Stimulated activated CD8-positive, alpha-beta memory T cell treated with anti-CD3 and anti-CD28 coated beads, Interleukin-2, amount 100 ng/mL, for 48 hours (primary cell): ENCODE measurements around the gene RBMS3.
"Not testable (repeated sequence)": the region's sequence is repeated elsewhere in the genome, so short reads cannot be mapped to it uniquely, and the experiment has no call there.

ENCODE experiments used
- DNase-seq, 2 donors: peaks; one replicate each; pipeline ENCODE4 v3.0.0-alpha.2; 2020; ENCODE audit warnings: low read depth in 2 of 2

RBMS3 gene

DNA sequence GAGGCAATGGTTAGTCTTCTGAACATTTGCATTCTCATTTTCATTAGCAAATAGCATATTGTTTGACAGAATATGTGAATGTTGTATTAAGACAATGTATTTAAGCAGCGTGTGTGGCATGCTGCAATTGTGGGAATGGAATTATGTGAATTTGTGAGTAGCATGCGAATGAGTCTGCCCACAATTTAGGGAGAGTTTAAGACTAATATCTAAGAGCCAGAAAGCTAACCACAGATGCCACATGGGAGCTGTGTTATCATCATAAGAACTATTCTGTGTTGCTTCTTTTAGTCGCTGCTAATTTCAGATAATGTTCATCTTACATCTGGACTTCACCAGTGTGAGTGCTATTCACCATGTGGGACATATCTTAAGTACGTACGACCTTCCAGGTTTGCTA is 494.5 kb downstream of the RBMS3 start:
- no peak for DNase-seq

DNA sequence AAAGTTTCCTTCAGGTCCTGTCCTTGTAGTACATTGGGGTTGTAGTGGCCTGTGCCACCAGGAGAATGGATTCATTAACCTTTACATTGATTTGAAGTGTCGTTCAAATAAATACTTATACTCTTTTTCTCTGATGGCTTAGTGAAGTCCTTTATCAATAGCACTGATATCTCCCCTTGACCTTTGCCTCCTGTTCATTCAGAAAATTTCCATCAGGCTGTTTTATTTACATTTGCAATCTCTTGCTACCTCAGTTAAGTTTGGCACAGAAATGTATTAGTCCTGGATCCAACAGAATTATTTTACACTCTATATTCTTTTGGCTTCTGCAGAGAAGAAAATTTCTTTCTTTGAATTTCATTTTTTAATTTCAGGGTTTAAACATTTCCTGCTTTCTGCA is 497.0 kb downstream of the RBMS3 start:
- no peak for DNase-seq

DNA sequence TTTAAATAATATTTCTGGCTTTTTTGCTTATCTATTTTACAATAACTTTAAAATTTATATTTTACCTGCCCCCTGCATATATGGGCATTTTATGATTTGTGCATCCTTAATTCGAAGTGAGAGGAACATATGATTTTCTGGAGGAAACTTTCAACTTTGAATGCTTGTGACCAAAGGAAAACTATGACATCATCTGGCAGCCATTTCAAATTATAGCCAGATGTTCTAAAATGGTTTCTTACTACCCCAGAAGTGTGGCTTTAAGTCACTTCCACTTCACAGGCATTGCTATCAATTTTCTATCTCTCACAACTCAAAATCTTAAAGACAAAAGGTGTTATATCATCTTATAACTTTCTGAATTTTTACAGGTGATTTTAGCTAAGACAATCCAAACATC is 508.8 kb downstream of the RBMS3 start:
- DNase-seq: no peak

DNA sequence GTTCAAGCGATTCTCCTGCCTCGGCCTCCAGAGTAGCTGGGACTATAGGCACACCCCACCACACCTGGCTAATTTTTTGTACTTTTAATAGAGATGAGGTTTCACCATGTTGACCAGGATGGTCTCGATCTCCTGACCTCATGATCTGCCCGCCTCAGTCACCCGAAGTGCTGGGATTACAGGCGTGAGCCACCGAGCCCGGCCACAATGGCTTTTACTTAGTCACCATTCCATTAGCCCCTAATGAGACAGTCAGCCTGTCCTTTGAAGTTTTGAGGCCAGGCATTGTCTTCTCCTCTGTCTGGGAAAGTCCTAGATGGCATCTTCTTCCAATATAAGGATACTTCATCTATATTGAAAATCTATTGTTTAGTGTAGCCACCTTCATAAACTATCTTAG is 515.9 kb downstream of the RBMS3 start:
- no peak for DNase-seq

DNA sequence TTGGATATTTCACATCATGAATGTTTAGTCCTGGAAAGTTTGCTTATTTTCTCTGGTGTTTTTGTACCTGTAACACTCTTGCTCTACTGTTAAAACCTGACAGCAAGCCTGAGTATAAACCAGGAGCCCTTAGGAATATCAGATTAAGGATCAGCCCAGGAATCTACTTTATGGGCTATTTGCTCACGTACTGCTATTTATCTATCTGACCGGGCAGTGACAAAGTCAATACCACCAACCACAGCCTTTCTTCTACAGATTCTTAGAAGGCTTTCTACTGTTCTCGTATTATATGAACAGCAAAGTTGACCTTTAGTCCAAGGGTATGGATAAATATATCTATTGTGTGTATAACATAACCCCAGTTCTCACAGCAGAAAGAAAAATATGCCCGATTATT is 521.2 kb downstream of the RBMS3 start:
- no peak for DNase-seq

DNA sequence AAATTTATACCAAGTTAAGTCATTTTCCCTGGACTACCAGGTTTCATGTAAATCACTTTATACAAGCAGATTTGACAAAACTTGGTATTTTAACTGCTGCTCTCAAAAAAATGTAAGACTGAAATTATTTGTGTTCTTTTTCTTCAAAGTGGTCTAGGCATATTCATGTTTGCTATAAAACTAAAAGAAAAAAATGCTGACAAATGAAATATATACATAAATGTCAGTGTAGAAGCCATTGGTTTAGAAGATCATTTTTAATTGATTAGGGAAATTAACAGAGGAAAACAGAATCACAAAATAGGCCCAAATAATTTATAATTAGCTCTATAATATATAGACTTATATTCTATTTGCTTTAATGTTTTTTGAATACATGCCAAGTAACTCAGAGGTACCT is 523.2 kb downstream of the RBMS3 start:
- DNase-seq: no peak

DNA sequence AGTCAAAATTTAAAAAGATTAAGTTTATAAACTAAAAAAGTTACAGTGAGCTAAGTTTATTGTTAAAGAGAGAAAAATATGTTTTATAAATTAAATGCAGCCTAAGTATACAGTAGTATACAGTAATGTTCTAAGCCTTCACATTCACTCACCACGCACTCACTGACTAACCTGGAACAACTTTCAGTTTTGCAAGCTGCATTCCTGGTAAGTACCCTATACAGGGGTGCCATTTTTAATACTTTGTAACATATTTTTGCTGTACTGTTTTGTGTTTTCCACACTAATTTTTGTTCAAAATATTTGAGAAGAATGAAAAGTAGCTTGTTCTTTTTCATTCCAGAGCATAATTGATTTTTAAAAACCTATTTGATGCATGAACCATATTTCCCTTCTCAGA is 524.9 kb downstream of the RBMS3 start:
- no peak for DNase-seq

DNA sequence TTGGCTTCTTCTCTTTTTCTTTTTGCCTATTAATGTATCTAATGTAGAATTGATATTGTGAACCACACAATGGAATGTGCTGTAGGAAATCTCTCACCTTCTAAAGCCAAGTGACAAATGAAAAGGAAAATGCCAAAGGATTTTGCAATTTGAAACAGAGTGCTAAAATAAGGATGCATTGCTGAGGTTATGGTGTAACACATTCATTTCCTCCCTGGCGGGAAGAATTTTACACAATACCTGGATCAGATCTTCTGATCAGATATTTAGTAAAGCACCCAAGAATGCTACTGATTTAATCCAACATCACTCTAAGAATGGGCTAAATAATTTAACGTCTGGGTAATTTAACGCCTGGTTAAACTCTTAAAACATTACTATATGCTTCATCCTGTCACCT is 527.5 kb downstream of the RBMS3 start:
- not testable (repeated sequence) for DNase-seq

DNA sequence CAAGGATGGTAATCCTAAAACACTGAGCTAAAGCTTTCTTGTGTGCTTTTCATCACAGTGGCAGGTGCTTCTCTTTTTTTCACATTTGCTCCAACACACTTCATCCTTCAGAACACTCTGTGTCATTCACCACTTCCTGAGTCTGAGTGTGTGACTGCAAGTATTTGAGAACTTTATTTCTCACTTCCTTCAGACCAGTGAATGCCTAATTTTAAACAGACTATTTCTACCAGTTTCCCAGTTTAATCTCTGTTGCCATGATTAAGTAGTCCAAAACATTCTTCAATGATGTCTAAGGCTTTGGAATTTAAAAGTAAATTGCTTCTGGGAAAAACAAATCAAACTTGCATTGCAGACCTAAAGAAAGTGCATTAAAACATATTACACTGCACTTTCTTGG is 541.2 kb downstream of the RBMS3 start:
- DNase-seq: no peak

DNA sequence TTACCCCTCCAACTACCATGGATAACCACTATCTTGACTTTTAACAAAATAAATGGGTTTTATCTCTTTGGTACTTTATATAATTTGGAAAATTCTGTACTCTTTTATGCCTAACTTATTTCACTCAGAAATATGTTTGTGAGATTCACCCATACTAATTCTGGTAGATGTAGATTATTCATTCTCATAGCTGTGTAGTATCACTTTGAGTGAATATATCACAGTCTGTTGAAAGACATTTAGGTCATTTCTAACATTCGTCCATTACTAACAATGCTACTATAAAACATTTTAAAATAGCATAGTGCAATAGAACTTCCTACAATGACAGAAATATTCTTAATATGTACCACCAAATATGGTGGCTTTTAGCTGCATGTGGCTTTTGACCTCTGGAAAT is 542.4 kb downstream of the RBMS3 start:
- no peak for DNase-seq

DNA sequence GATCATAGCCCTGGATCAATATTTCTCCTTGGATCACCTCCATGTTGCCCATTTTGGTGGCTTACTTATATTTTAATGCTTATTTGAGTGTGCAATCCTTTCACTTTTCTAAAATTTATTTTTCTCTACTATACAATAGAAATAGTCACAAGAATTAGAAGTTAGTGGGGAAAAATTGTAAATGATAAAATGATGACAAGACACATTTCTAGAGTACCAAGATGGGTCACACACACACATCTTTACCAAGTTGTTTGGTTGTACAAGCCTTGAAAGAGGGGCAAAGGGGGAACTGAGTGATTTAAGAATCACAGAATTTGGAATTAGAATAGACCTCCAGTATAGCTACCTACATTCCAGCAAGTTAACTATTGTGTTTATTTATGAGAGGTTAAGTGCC is 545.8 kb downstream of the RBMS3 start:
- no peak for DNase-seq

DNA sequence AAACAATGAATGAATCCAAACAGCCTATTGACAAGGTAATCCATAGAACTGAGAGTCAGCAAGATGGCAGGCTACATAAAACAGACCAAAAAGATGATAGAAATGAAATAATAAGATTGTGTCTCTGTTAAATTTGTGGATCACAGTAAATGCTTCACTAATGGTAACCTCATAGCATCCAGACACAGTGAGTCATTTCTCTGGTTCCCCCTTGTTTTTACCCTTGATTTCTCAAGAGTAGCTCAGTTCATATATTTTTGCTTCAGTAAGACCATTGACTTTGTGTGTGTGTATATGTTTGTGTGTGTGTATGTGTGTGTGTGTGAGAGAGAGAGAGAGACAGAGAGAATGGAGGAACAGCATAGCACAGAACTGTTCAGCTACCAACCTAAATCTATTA is 546.9 kb downstream of the RBMS3 start:
- no peak for DNase-seq

DNA sequence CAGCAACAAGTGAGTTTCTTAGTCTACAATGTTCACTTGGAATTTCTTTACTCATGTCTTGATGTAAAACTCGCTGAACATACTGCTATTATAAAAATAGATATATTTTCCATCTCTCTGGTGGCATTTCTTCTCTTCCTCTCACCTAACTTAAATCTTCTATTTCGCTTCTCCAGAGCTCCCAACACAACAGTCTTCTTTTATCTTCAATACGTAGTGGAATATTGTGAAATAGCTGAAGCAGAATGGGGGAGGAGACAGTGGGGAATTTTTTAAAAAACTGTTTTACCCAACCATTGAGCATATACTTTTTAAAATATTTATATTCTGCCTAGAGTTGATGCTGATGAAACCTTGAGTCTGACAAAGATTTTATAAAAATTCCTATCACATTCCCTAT is 548.5 kb downstream of the RBMS3 start:
- no peak for DNase-seq

DNA sequence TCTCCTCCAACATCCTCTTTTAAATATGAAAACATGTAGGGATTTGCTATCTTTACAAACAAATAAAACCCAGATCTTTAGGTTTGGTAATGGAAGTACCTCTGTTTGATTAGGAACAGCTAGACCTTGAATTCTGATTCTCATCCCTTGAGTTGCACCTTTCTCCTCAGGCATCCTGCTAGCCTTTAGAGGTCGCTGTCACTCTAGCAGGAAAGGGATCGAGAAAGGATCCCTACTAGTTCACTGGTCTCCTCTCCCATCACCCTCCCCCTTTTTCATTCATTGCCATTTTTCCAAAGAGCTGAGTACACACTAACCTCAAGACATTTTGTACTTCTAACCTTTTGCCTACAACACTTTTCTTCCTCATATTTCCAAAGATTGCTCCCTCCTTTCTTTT is 569.8 kb downstream of the RBMS3 start:
- DNase-seq: no peak

DNA sequence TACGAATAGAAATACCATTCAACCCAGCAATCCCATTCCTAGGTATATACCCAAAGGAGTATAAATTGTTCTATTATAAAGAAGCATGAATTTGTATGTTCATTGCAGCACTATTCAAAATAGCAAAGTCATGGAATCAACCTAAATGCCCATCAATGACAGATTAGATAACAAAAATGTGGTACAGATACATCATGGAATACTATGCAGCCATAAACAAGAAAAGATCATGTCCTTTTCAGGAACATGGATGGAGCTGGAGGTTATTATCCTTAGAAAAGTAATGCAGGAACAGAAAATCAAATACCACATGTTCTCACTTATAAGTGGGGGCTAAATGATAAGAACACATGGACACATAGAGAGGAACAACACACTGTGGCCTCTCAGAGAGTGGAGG is 571.9 kb downstream of the RBMS3 start:
- no peak for DNase-seq

DNA sequence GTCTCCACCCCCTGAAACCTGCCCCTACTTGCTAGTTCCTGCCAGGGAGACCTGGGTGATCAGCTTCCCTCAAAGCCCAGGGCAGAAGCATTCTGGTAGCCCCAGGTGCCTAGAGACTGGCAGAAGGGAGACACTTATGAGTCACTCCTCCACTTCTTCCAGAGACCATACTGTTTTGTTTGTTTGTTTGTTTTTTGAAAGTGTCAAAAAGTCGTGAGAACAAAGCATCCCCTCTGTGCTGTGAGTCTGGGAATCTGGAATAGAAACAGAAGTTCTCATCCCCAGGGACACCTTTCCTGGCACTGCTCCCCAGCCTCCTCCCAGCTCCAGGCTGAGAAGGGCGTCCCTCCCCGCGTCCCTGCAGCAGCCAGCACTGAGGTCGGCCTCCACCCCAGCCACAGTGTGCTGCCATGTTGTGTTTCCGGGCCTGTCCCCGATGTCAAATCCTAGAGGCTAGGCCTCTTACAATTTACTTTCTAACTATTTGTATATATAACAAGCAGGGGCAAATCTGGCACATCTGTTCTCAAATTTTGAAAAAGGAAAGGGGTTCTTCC is 573.0 kb downstream of the RBMS3 start:
- DNase-seq: no peak

DNA sequence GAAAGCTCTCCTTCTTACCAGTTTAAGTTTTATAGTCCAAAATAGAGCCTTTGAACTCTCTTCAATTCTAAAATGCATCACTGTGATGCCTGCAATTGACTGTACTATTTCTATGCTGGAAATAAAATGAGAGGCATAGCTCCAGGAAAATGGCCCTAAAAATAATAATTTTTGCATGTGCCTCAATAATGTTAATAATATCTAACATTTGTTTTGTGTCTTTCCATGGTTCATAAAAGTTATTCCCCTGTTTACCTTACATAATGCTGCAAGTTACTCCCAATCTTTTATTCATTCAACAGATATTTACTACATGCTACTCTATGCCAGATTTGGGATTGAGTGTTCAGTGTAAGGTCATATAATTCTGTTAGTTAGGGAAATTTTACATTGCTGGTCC is 574.0 kb downstream of the RBMS3 start:
- no peak for DNase-seq

DNA sequence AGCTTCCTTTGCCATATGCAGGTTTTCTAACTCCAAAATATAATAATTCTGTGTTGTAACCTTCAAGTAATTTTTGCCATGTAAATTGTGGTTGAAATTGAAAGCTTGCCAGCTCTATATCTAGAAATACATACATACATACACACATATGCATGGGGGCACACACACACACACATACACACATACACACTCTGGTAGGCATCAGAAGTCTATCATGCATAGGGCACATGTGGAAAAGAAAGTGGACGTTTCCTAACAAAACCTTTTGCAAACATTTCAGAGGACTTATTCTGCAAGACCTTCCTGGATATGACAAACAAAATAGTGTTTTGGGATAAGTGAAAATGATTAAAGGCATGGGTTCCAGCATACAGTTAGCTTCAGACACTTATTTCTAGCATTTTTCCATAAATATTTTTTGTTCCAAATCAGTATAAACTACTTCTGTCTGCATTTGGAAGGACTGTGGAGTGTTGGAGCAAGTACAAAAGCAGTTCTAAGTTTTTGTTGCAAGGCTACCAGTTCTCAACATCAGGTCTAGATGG is 578.9 kb downstream of the RBMS3 start:
- no peak for DNase-seq

DNA sequence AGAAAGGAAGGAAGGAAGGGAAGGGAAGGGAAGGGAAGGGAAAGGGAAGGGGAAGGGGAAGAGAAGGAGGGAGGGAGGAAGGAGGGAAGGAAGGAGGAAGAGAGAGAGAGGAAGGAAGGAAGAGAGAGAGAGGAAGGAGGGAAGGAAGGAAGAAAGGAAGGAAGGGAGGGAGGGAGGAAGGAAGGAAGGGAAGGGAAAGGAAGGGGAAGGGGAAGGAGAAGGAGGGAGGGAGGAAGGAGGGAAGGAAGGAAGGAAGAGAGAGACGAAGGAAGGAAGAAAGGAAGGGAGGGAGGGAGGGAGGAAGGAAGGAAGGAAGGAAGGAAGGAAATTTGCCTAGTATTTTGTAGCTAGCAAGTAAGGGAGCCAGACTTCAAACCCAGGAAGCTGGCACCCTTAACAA is 583.9 kb downstream of the RBMS3 start:
- DNase-seq: no peak

DNA sequence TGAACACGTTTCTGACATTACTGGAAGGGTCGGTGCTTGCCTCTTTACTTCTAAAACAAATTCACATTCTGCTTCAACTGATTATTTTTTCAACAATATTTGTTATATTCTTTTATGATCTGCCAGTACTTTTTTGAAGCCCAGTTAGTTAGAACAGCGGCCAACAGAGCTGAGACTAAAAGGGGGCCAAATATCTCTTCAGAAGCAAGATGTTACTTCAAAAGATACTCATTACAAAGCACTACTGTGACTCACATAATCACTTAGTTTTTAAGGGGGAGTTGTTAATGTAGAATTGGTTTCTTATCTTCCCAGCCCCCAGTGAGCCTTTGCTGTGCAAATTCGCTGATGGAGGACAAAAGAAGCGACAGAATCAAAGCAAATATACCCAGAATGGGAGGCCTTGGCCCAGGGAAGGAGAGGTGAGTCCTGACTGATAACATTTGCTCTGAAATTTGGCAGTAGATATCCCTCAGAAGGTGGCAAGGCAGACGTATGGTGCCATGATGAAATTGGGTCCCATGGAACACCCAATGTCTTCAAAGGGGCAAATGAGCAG is 587.8 kb downstream of the RBMS3 start:
- no peak for DNase-seq

DNA sequence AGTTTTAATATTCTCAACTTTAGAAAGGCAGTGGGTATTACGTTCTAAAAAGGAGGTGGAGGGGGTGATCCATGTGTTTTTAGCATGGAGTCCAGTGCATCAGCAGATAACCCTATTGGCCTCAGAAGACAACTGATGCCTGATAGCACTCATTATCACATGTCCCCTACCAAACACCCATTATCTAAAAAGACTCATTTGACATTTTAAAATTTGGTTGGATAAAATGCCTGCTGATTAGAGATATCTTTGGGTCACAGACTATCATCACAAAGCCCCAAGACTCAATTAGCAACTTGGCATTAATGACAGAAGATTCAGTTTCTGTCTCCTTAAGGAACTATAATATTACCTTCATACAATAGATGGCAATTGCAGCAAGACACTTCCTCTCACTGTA is 589.3 kb downstream of the RBMS3 start:
- no peak for DNase-seq

DNA sequence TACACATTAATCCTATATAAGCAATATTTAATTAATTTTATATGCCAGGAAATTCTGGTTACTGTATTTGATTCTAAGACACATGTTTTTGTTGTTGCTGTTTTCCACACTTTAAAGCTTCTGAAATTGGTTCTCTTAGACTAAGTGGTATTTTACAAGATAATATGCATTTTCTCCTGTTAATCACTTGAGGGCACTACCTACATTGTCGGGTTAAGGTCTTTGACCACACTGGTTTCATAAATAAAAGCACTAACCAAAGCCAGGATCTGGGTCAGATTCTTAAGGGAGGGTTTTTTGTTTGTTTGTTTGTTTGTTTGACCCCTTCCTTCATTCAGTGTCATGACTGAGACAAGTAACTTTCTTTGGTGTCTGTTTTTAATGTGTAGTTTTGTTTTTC is 590.2 kb downstream of the RBMS3 start:
- DNase-seq: no peak

DNA sequence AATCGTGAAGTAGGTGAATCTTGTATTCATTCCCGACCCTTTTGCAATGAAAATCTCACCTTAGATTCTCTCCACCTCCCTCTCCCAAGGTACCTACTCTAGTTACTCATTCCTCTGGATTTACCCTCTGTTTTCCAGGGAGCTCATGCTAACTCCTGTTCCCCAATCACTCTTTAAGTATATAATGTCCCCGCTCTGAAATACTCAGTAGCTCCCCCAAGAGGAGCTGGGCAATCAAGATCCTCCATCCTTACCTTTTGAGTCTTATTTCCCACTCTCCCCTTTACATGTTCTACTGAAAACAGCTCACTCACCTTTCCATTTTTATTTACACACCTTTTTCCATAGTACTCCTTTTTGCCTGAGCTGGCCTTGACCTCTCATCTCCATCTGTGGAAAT is 599.9 kb downstream of the RBMS3 start:
- no peak for DNase-seq

DNA sequence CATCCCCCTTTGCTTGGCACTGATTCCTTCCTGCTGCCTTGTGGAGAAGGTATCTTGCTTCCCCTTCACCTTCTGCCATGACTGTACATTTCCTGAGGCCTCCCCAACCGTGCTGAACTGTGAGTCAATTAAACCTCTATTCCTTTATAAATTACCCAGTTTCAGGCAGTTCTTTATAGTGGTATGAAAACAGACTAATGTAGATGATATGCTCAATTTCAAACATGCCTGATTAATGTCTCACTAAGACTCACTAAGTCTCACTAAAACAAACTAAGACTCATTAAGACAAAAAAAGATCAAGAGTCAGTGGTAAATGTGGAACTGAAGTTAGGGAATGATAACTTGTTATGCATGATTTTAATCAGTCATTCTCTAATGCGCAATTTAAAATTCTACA is 606.6 kb downstream of the RBMS3 start:
- DNase-seq: no peak
